ENCODE measurements around the gene MAP3K2. TPM values are rescaled to one million over a fixed set of nuclear protein-coding genes. Genes with fewer than 3 reads are reported as not detected.

MAP3K2 gene
- total RNA-seq, 1 donor from 2014 or later: 34.5 TPM

GRCh38 chr2:127279781-127280180 is 108.0 kb downstream of the MAP3K2 start:
- no peaks in the 10 kb centered on the region for H3K4me1 Mint-ChIP-seq (ENCODE audit: low read depth)
- H3K36me3 Mint-ChIP-seq (ENCODE audit: insufficient read depth): peaks cover 43% of the 10 kb centered on the region
- H3K9me3 Mint-ChIP-seq (ENCODE audit: low read depth): peaks cover 9% of the 10 kb centered on the region
- DNase-seq (ENCODE audit: low spot score, unreplicated experiment): no peak
- H3K27me3 Mint-ChIP-seq: no peaks in the 10 kb centered on the region
- no peak for TF ChIP-seq CTCF (IDR thresholded peaks at IDR 0.05; ENCODE audit: unreplicated experiment)
- H3K27ac Mint-ChIP-seq: no peak overlapping the region
- H3K4me3 Mint-ChIP-seq (ENCODE audit: low read depth): no peak overlapping the region

- H3K36me3 Mint-ChIP-seq (ENCODE audit: insufficient read depth): peaks cover 37% of the 10 kb centered on the region
- H3K9me3 Mint-ChIP-seq (ENCODE audit: low read depth): peaks cover 5% of the 10 kb centered on the region
- no peaks in the 10 kb centered on the region for H3K4me1 Mint-ChIP-seq (ENCODE audit: low read depth)
- H3K27me3 Mint-ChIP-seq: no peaks in the 10 kb centered on the region
- no peak overlapping the region for H3K27ac Mint-ChIP-seq
- no peak overlapping the region for H3K4me3 Mint-ChIP-seq (ENCODE audit: low read depth)
- DNase-seq (ENCODE audit: low spot score, unreplicated experiment): no peak
- TF ChIP-seq CTCF (IDR thresholded peaks at IDR 0.05; ENCODE audit: unreplicated experiment): no peak
Measured at GRCh38 chr2:127278959-127279358, 108.8 kb downstream of the MAP3K2 start.

GRCh38 chr2:127277028-127277427 is 110.7 kb downstream of the MAP3K2 start:
- no peak overlapping the region for H3K27ac Mint-ChIP-seq
- H3K27me3 Mint-ChIP-seq: no peaks in the 10 kb centered on the region
- no peaks in the 10 kb centered on the region for H3K4me1 Mint-ChIP-seq (ENCODE audit: low read depth)
- H3K36me3 Mint-ChIP-seq (ENCODE audit: insufficient read depth): peaks cover 32% of the 10 kb centered on the region
- TF ChIP-seq CTCF (IDR thresholded peaks at IDR 0.05; ENCODE audit: unreplicated experiment): no peak
- no peaks in the 10 kb centered on the region for H3K9me3 Mint-ChIP-seq (ENCODE audit: low read depth)
- H3K4me3 Mint-ChIP-seq (ENCODE audit: low read depth): no peak overlapping the region
- no peak for DNase-seq (ENCODE audit: low spot score, unreplicated experiment)

GRCh38 chr2:127275789-127276188 is 112.0 kb downstream of the MAP3K2 start:
- Mint-ChIP-seq H3K27me3 (no peaks in the 10 kb centered on the region), H3K36me3 (ENCODE audit: insufficient read depth) (peaks cover 34% of the 10 kb centered on the region), H3K4me1 (ENCODE audit: low read depth) (no peaks in the 10 kb centered on the region), H3K4me3 (ENCODE audit: low read depth) (no peak overlapping the region), H3K9me3 (ENCODE audit: low read depth) (no peaks in the 10 kb centered on the region), H3K27ac (no peak overlapping the region)
- no peak for DNase-seq (ENCODE audit: low spot score, unreplicated experiment)
- no peak for TF ChIP-seq CTCF (IDR thresholded peaks at IDR 0.05; ENCODE audit: unreplicated experiment)

- no peaks in the 10 kb centered on the region for H3K27me3 Mint-ChIP-seq
- H3K4me3 Mint-ChIP-seq (ENCODE audit: low read depth): no peak overlapping the region
- DNase-seq (ENCODE audit: low spot score, unreplicated experiment): no peak
- H3K36me3 Mint-ChIP-seq (ENCODE audit: insufficient read depth): peaks cover 36% of the 10 kb centered on the region
- no peaks in the 10 kb centered on the region for H3K9me3 Mint-ChIP-seq (ENCODE audit: low read depth)
- TF ChIP-seq CTCF (IDR thresholded peaks at IDR 0.05; ENCODE audit: unreplicated experiment): no peak
- H3K27ac Mint-ChIP-seq: no peak overlapping the region
- H3K4me1 Mint-ChIP-seq (ENCODE audit: low read depth): no peaks in the 10 kb centered on the region
Measured at GRCh38 chr2:127275356-127275755, 112.4 kb downstream of the MAP3K2 start.
